ENCODE data around the gene WNT7B. TPM values are rescaled to one million over a fixed set of nuclear protein-coding genes. Genes with fewer than 3 reads are reported as not detected.

Gene WNT7B
- total RNA-seq, 1 donor from 2014 or later, result 5.4 TPM

GRCh38 chr22:45923212-45923611, 53.8 kb downstream of the WNT7B start:
- Histone ChIP-seq H3K4me1 (no peaks in the 10 kb centered on the region), H3K9me3 (no peaks in the 10 kb centered on the region), H3K27me3 (peaks cover 5% of the 10 kb centered on the region), H3K36me3 (no peaks in the 10 kb centered on the region), H3K27ac (no peak overlapping the region), H3K4me3 (no peak overlapping the region)
- ATAC-seq (no peak), DNase-seq (no peak)
- TF ChIP-seq, protein P1, sequence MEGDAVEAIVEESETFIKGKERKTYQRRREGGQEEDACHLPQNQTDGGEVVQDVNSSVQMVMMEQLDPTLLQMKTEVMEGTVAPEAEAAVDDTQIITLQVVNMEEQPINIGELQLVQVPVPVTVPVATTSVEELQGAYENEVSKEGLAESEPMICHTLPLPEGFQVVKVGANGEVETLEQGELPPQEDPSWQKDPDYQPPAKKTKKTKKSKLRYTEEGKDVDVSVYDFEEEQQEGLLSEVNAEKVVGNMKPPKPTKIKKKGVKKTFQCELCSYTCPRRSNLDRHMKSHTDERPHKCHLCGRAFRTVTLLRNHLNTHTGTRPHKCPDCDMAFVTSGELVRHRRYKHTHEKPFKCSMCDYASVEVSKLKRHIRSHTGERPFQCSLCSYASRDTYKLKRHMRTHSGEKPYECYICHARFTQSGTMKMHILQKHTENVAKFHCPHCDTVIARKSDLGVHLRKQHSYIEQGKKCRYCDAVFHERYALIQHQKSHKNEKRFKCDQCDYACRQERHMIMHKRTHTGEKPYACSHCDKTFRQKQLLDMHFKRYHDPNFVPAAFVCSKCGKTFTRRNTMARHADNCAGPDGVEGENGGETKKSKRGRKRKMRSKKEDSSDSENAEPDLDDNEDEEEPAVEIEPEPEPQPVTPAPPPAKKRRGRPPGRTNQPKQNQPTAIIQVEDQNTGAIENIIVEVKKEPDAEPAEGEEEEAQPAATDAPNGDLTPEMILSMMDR (IDR thresholded peaks at IDR 0.05), result no peak
- intact Hi-C loops (cut with DNase I), result no loop called here

DNA sequence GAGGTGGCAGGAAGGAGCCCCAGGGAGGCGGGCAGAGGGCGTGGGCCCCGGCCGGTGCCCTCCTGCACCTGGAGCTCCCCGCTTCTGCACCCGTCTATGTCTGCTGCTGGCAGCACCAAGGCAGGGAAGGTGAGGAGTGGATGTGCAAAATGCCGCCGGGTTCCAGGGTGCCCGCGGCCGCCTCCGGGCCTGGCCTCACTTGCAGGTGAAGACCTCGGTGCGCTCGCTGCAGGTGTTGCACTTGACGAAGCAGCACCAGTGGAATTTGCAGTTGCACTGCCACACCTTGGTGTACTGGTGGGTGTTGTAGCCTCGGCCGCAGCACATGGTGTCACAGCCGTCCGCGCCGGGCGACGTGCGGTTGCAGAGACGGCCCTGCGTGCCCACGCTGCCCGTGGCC, 54.3 kb downstream of the WNT7B start:
- no peak overlapping the region for H3K4me3 ChIP-seq
- DNase-seq, result no peak
- H3K36me3 ChIP-seq, result no peaks in the 10 kb centered on the region
- no peaks in the 10 kb centered on the region for H3K4me1 ChIP-seq
- no peak overlapping the region for H3K27ac ChIP-seq
- peaks cover 5% of the 10 kb centered on the region for H3K27me3 ChIP-seq
- ATAC-seq, result no peak
- H3K9me3 ChIP-seq, result no peaks in the 10 kb centered on the region
- TF ChIP-seq, protein P1 (IDR thresholded peaks at IDR 0.05), result no peak
- intact Hi-C loops (cut with DNase I), result no loop called here

GRCh38 chr22:45922256-45922655, 54.7 kb downstream of the WNT7B start:
- H3K27me3 ChIP-seq, result peaks cover 5% of the 10 kb centered on the region

DNA sequence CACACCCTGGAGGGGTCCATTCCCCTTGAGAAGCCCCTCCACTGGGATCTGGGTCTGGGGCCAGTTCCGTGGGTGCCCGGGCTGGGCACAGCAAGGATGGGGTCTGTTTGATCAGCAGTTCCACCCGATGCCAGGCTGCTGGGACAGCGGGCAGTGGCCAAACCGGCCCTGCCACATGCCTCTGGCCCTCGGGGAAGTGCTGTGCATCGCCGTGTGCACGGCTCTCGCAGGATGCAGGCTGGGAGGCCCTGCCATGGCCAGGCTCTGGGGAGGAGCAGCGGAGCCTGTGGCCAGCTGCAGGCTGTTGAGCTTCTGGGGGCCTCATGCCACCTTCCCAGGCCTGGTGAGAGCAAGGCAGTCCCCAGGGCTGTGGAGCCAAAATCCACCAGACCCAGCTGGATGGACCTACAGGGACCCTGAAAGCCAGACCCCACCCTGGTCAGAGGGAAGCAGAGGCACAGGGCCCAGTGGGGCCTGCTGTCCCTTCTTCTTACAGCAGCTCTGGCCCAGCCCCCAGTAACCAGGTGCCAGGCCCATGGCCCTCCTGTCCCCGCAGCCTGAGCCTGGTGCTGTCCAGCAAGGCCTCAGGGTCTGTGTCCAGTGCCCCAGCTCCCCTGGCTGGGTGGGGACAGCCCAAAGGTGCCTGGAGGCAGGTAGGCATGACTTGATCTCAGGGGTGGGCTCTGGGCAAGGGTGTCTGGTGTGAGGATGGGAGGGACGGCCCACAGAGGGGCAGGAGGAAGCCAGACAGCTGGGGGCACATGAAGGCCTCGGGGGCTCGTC, 57.3 kb downstream of the WNT7B start:
- TF ChIP-seq, protein P1 (IDR thresholded peaks at IDR 0.05), result no peak
- Histone ChIP-seq H3K9me3 (no peaks in the 10 kb centered on the region), H3K27ac (no peak overlapping the region), H3K4me3 (no peak overlapping the region), H3K4me1 (no peaks in the 10 kb centered on the region), H3K36me3 (no peaks in the 10 kb centered on the region), H3K27me3 (peaks cover 5% of the 10 kb centered on the region)
- ATAC-seq, result peak; percentile 84
- intact Hi-C loops (cut with DNase I), result no loop called here
- peak; percentile 86 for DNase-seq

More at GRCh38 chr22:45922256-45922655, 54.7 kb downstream of the WNT7B start:
- Histone ChIP-seq H3K9me3 (no peaks in the 10 kb centered on the region), H3K4me1 (no peaks in the 10 kb centered on the region), H3K36me3 (no peaks in the 10 kb centered on the region), H3K4me3 (no peak overlapping the region), H3K27ac (no peak overlapping the region)
- TF ChIP-seq, protein P1 (IDR thresholded peaks at IDR 0.05), result no peak
- DNase-seq (no peak), ATAC-seq (no peak)
- intact Hi-C loops (cut with DNase I), result no loop called here

- H3K27me3 ChIP-seq, result peaks cover 1% of the 10 kb centered on the region
- H3K4me1 ChIP-seq, result no peaks in the 10 kb centered on the region
- H3K9me3 ChIP-seq, result no peaks in the 10 kb centered on the region
- TF ChIP-seq, protein P1 (IDR thresholded peaks at IDR 0.05), result no peak
- ATAC-seq, result peak; percentile 26
- no peak overlapping the region for H3K27ac ChIP-seq
- DNase-seq, result no peak
- intact Hi-C loops (cut with DNase I), result no loop called here
- no peak overlapping the region for H3K4me3 ChIP-seq
- H3K36me3 ChIP-seq, result no peaks in the 10 kb centered on the region
Observed at GRCh38 chr22:45918459-45919370, 58.2 kb downstream of the WNT7B start.
